ENCODE results near the gene ADAMTS8.

ADAMTS8 gene

DNA sequence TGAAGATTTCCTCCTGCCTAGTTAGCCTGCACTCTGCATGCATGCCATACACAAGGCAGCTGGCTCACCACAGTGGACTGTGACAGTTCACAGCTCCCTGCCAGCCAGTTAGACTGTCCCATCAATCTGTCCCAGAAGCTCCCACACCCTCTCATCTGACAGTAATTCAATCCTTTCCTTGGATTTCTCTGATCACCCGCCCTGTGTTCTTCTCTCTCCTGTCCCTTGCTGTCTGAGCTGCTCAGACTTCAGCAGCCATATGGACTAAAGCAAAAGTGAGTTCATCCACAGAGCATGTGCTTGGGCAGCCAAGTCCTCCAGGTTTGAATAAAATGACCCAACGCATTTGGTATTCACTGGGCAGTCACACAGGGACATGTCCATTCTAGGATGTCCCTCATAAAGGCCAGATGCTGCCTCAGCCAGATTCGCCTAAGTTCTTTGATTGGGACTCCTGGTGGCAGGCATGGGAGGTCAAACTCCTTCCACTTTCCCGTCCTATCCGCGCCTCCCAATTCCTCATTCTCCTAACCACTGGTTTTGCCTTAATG is 59.2 kb downstream of the ADAMTS8 start:
- Histone ChIP-seq H3K4me3 (ENCODE audit: low read depth, low read length) (no peak overlapping the region), H3K36me3 (ENCODE audit: control insufficient read depth in 1 of 2, insufficient read depth in 2 of 2, low read length in 2 of 2) (no peaks in the 10 kb centered on the region), H2BK5ac (ENCODE audit: low read depth, low read length, poor library complexity) (no peak overlapping the region), H3K27ac (ENCODE audit: low read depth, low read length) (no peak overlapping the region), H3K18ac (ENCODE audit: low read length) (no peak overlapping the region), H2AK5ac (ENCODE audit: low read length) (no peak overlapping the region), H3K14ac (ENCODE audit: low read length) (no peak overlapping the region), H4K91ac (ENCODE audit: low read depth, low read length) (no peak overlapping the region), H3K4ac (ENCODE audit: low read depth, low read length) (no peak overlapping the region), H2AFZ (ENCODE audit: insufficient read depth, low read length, poor library complexity) (no peak overlapping the region), H3K4me2 (ENCODE audit: low read length) (no peak overlapping the region), H4K8ac (ENCODE audit: low read depth, low read length) (no peak overlapping the region), H2BK120ac (ENCODE audit: insufficient read depth, low read length, poor library complexity) (no peak overlapping the region), H3K79me2 (ENCODE audit: control insufficient read depth, insufficient read depth, low read length, poor library complexity) (no peaks in the 10 kb centered on the region), H3K9me3 (ENCODE audit: insufficient read depth, low read depth, low read length) (no peaks in the 10 kb centered on the region), H3K79me1 (ENCODE audit: low read length) (no peaks in the 10 kb centered on the region), H4K12ac (ENCODE audit: low read depth, low read length) (no peak overlapping the region), H3K9ac (ENCODE audit: low read length) (no peak overlapping the region), H3K27me3 (ENCODE audit: insufficient read depth, low read length) (no peaks in the 10 kb centered on the region), H3K4me1 (ENCODE audit: control insufficient read depth in 1 of 2, insufficient read depth in 2 of 2, low read length in 2 of 2) (no peaks in the 10 kb centered on the region), H3K23ac (ENCODE audit: low read length) (no peak overlapping the region), H2BK12ac (ENCODE audit: low read length) (no peak overlapping the region)
- DNase-seq, result peak in 1 of 2 donors; percentile 16
- no CpG with 5 or more reads among the region's 6 CpGs for WGBS (ENCODE audit: extremely low coverage, insufficient coverage, insufficient read length)

GRCh38 chr11:130359419-130359818 is 69.0 kb downstream of the ADAMTS8 start:
- no peak overlapping the region for H2BK120ac ChIP-seq (ENCODE audit: insufficient read depth, low read length, poor library complexity)
- H4K8ac ChIP-seq (ENCODE audit: low read depth, low read length), result no peak overlapping the region
- H3K9ac ChIP-seq (ENCODE audit: low read length), result no peak overlapping the region
- H3K79me2 ChIP-seq (ENCODE audit: control insufficient read depth, insufficient read depth, low read length, poor library complexity), result no peaks in the 10 kb centered on the region
- no peaks in the 10 kb centered on the region for H3K9me3 ChIP-seq (ENCODE audit: insufficient read depth, low read depth, low read length)
- H4K12ac ChIP-seq (ENCODE audit: low read depth, low read length), result no peak overlapping the region
- H3K4me3 ChIP-seq (ENCODE audit: low read depth, low read length), result no peak overlapping the region
- H3K27me3 ChIP-seq (ENCODE audit: insufficient read depth, low read length), result no peaks in the 10 kb centered on the region
- no peak overlapping the region for H4K91ac ChIP-seq (ENCODE audit: low read depth, low read length)
- H2AFZ ChIP-seq (ENCODE audit: insufficient read depth, low read length, poor library complexity), result no peak overlapping the region
- DNase-seq, result no peak
- H2BK5ac ChIP-seq (ENCODE audit: low read depth, low read length, poor library complexity), result no peak overlapping the region
- H3K79me1 ChIP-seq (ENCODE audit: low read length), result no peaks in the 10 kb centered on the region
- H3K36me3 ChIP-seq (ENCODE audit: control insufficient read depth in 1 of 2, insufficient read depth in 2 of 2, low read length in 2 of 2), result no peaks in the 10 kb centered on the region
- no peak overlapping the region for H3K4ac ChIP-seq (ENCODE audit: low read depth, low read length)
- H3K4me1 ChIP-seq (ENCODE audit: control insufficient read depth in 1 of 2, insufficient read depth in 2 of 2, low read length in 2 of 2), result no peaks in the 10 kb centered on the region
- H3K27ac ChIP-seq (ENCODE audit: low read depth, low read length), result no peak overlapping the region
- H2AK5ac ChIP-seq (ENCODE audit: low read length), result no peak overlapping the region
- no peak overlapping the region for H3K14ac ChIP-seq (ENCODE audit: low read length)
- no peak overlapping the region for H3K4me2 ChIP-seq (ENCODE audit: low read length)
- H3K23ac ChIP-seq (ENCODE audit: low read length), result no peak overlapping the region
- H2BK12ac ChIP-seq (ENCODE audit: low read length), result no peak overlapping the region
- H3K18ac ChIP-seq (ENCODE audit: low read length), result no peak overlapping the region

GRCh38 chr11:130358398-130358797 is 70.0 kb downstream of the ADAMTS8 start:
- Histone ChIP-seq H2AFZ (ENCODE audit: insufficient read depth, low read length, poor library complexity) (no peak overlapping the region), H3K14ac (ENCODE audit: low read length) (no peak overlapping the region), H3K27ac (ENCODE audit: low read depth, low read length) (no peak overlapping the region), H3K9me3 (ENCODE audit: insufficient read depth, low read depth, low read length) (no peaks in the 10 kb centered on the region), H2AK5ac (ENCODE audit: low read length) (no peak overlapping the region), H3K4me2 (ENCODE audit: low read length) (no peak overlapping the region), H4K12ac (ENCODE audit: low read depth, low read length) (no peak overlapping the region), H3K9ac (ENCODE audit: low read length) (no peak overlapping the region), H3K23ac (ENCODE audit: low read length) (no peak overlapping the region), H3K79me2 (ENCODE audit: control insufficient read depth, insufficient read depth, low read length, poor library complexity) (no peaks in the 10 kb centered on the region), H3K4ac (ENCODE audit: low read depth, low read length) (no peak overlapping the region), H3K36me3 (ENCODE audit: control insufficient read depth in 1 of 2, insufficient read depth in 2 of 2, low read length in 2 of 2) (no peaks in the 10 kb centered on the region), H2BK12ac (ENCODE audit: low read length) (no peak overlapping the region), H3K4me3 (ENCODE audit: low read depth, low read length) (no peak overlapping the region), H4K8ac (ENCODE audit: low read depth, low read length) (no peak overlapping the region), H4K91ac (ENCODE audit: low read depth, low read length) (no peak overlapping the region), H3K18ac (ENCODE audit: low read length) (no peak overlapping the region), H3K27me3 (ENCODE audit: insufficient read depth, low read length) (no peaks in the 10 kb centered on the region), H2BK5ac (ENCODE audit: low read depth, low read length, poor library complexity) (no peak overlapping the region), H2BK120ac (ENCODE audit: insufficient read depth, low read length, poor library complexity) (no peak overlapping the region), H3K4me1 (ENCODE audit: control insufficient read depth in 1 of 2, insufficient read depth in 2 of 2, low read length in 2 of 2) (no peaks in the 10 kb centered on the region), H3K79me1 (ENCODE audit: low read length) (no peaks in the 10 kb centered on the region)
- no peak for DNase-seq
